ENCODE measurements around the gene SH3PXD2A. TPM values are rescaled to one million over a fixed set of nuclear protein-coding genes. Genes with fewer than 3 reads are reported as not detected.

Gene SH3PXD2A
- total RNA-seq, 2 experiments from 2014 or later: 6.5 to 7.4 TPM

GRCh38 chr10:103676851-103677417 is 178.4 kb downstream of the SH3PXD2A start:
- H3K4me3 Mint-ChIP-seq: no peak overlapping the region

DNA sequence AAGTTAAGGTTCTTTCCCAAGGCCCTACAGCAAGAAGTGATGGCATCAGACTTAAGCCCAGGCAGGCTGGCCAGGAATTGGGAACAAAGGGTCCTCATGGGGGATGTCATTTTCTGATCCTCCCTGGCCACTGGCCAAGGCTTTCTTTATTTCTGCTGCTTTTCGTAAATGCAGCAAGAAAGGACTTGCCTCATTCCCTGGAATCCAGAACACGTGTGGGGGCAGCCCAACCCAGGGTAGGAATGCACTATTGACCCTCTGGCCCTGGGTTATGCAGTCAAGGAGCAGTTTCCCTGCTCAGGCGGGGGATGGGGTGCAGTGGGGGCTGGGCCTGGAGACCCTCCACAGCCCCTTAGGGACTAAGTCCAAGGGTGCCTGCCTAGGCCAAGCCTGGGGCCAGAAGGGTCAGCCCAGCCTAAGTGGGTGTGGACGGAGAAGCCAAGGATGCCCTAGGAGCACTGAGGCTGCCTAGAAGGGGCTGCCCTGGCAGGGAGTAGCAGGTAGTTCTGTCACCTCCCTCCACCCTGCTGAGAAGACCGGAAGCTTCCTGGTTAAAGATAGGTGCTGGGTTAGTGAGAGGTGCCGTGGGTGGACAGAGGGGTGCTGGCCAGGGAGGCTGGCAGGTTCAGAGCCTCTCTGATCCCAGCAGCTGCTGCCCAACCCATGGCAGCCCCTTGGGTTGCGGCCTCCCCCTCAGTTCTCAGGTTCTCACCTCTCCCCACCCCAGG is 179.2 kb downstream of the SH3PXD2A start:
- intact Hi-C loops (cut with micrococcal nuclease): no loop called here
- Mint-ChIP-seq H3K4me1 (ENCODE audit: low read depth) (peaks cover 19% of the 10 kb centered on the region), H3K9me3 (no peaks in the 10 kb centered on the region), H3K4me3 (no peak overlapping the region), H3K27ac (no peak overlapping the region), H3K36me3 (ENCODE audit: low read depth) (no peaks in the 10 kb centered on the region), H3K27me3 (no peaks in the 10 kb centered on the region)
- ChIA-PET POLR2A (no interaction called here), CTCF (interaction anchor here (2.2 kb wide), 1 partner anchor 10 kb away, joined by 14 read pairs; no protein-coding TSS in a partner anchor)
- no peak for ATAC-seq
- no peak for DNase-seq
- no peak for TF ChIP-seq CTCF (IDR thresholded peaks at IDR 0.05)

More at GRCh38 chr10:103676851-103677417, 178.4 kb downstream of the SH3PXD2A start:
- Mint-ChIP-seq H3K27me3 (no peaks in the 10 kb centered on the region), H3K4me1 (ENCODE audit: low read depth) (peaks cover 19% of the 10 kb centered on the region), H3K9me3 (no peaks in the 10 kb centered on the region), H3K36me3 (ENCODE audit: low read depth) (no peaks in the 10 kb centered on the region), H3K27ac (no peak overlapping the region)
- no peak for ATAC-seq
- DNase-seq: no peak
- no peak for TF ChIP-seq CTCF (IDR thresholded peaks at IDR 0.05)
- ChIA-PET POLR2A (no interaction called here), CTCF (no interaction called here)
- intact Hi-C loops (cut with micrococcal nuclease): no loop called here

GRCh38 chr10:103673606-103674005 is 181.8 kb downstream of the SH3PXD2A start:
- Mint-ChIP-seq H3K4me3 (no peak overlapping the region), H3K27me3 (no peaks in the 10 kb centered on the region), H3K4me1 (ENCODE audit: low read depth) (peaks cover 16% of the 10 kb centered on the region), H3K36me3 (ENCODE audit: low read depth) (no peaks in the 10 kb centered on the region), H3K27ac (no peak overlapping the region), H3K9me3 (no peaks in the 10 kb centered on the region)
- intact Hi-C loops (cut with micrococcal nuclease): no loop called here
- ChIA-PET CTCF (interaction anchor here (2.2 kb wide), 1 partner anchor 12 kb away, joined by 14 read pairs; no protein-coding TSS in a partner anchor), POLR2A (no interaction called here)
- ATAC-seq (no peak), DNase-seq (no peak)
- no peak for TF ChIP-seq CTCF (IDR thresholded peaks at IDR 0.05)

GRCh38 chr10:103672345-103672744 is 183.0 kb downstream of the SH3PXD2A start:
- ChIA-PET POLR2A (no interaction called here), CTCF (interaction anchor here (4.3 kb wide), 1 partner anchor 14 kb away, joined by 21 read pairs; no protein-coding TSS in a partner anchor)
- H3K36me3 Mint-ChIP-seq (ENCODE audit: low read depth): no peaks in the 10 kb centered on the region
- DNase-seq (no peak), ATAC-seq (no peak)
- no peaks in the 10 kb centered on the region for H3K27me3 Mint-ChIP-seq
- H3K4me1 Mint-ChIP-seq (ENCODE audit: low read depth): peaks cover 9% of the 10 kb centered on the region
- no peak overlapping the region for H3K27ac Mint-ChIP-seq
- no peak overlapping the region for H3K4me3 Mint-ChIP-seq
- no peak for TF ChIP-seq CTCF (IDR thresholded peaks at IDR 0.05)
- no peaks in the 10 kb centered on the region for H3K9me3 Mint-ChIP-seq
- intact Hi-C loops (cut with micrococcal nuclease): no loop called here

Data from activated CD8-positive, alpha-beta T cell treated with anti-CD3 and anti-CD28 coated beads for 36 hours (primary cell).